BLaER1 (cell line): ENCODE data around the gene SLC25A42.
"Not testable (repeated sequence)": the region's sequence is repeated elsewhere in the genome, so short reads cannot be mapped to it uniquely, and the experiment has no call there.

Experiments used
- H3K27ac ChIP-seq: shearing (Covaris generic); formaldehyde crosslinking; 2 replicates; pipeline ENCODE4 v1.8.1; 2022
- H3K27me3 ChIP-seq: shearing (Covaris generic); formaldehyde crosslinking; 2 replicates; pipeline ENCODE4 v1.8.1; 2022
- H3K36me3 ChIP-seq: shearing (Covaris generic); formaldehyde crosslinking; 2 replicates; pipeline ENCODE4 v1.8.1; 2022
- H3K4me1 ChIP-seq: shearing (Covaris generic); formaldehyde crosslinking; 2 replicates; pipeline ENCODE4 v1.8.1; 2022
- H3K4me2 ChIP-seq: shearing (Covaris generic); formaldehyde crosslinking; 2 replicates; pipeline ENCODE4 v1.8.1; 2022
- H3K4me3 ChIP-seq: shearing (Covaris generic); formaldehyde crosslinking; 2 replicates; pipeline ENCODE4 v1.8.1; 2022
- H3K9ac ChIP-seq: shearing (Covaris generic); formaldehyde crosslinking; 2 replicates; pipeline ENCODE4 v1.8.1; 2022
- H3K9me3 ChIP-seq: shearing (Covaris generic); formaldehyde crosslinking; 2 replicates; pipeline ENCODE4 v1.8.1; 2022
- H4K20me1 ChIP-seq: shearing (Covaris generic); formaldehyde crosslinking; 2 replicates; pipeline ENCODE4 v1.8.1; 2022
- Cebpa-rat ChIP-seq: shearing (Covaris generic); IDR thresholded peaks from 2 replicates; pipeline ENCODE4 v1.8.1; 2022

SLC25A42 gene

DNA sequence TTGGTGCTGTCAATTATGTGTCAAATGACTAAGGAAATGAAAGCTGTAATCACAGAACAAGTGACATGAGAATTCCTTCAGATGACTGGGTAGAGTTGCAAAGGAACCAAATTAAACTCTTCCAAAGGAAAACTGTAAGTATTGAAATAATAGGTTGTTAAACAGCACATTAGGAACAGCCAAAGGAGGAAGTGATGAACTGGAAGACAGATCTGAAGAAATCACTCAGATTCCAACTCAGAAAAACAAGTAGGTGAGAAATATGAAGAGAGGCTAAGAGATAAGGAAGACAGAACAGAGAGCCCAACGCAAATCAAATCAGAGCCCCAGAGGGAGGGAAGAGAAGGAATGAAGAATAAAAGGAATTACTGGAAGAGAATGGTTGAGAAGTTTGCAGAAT is 59.1 kb downstream of the SLC25A42 start:
- no peak overlapping the region for H3K27ac ChIP-seq
- H3K36me3 ChIP-seq = peaks cover 83% of the 10 kb centered on the region

DNA sequence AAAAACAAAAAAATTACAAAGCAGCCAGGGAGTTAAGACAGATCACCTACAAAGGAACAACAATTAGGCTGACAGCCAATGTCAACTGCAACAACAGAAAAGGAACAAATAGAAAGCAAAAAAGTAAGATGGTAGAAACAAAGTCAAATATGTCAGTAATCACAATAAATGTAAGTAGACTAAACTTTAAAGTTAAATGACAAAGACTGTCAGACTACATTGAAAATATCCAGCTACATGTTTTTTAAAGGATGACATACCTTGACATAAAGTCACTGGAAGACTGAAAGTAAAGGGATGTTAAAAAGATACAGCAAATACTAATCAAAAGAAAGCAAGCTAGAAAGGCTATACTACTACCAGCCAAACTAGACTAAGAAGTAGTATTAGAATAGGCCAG is 59.6 kb downstream of the SLC25A42 start:
- Histone ChIP-seq H3K9me3 (peaks cover 20% of the 10 kb centered on the region), H4K20me1 (no peaks in the 10 kb centered on the region), H3K27ac (no peak overlapping the region), H3K4me1 (no peaks in the 10 kb centered on the region), H3K27me3 (no peaks in the 10 kb centered on the region), H3K9ac (no peak overlapping the region), H3K4me2 (no peak overlapping the region), H3K36me3 (peaks cover 80% of the 10 kb centered on the region), H3K4me3 (no peak overlapping the region)
- TF ChIP-seq Cebpa-rat = no peak

More for the DNA sequence above, 59.1 kb downstream of the SLC25A42 start:
- no peak for TF ChIP-seq Cebpa-rat
- H3K4me1 ChIP-seq = no peaks in the 10 kb centered on the region
- H3K27me3 ChIP-seq = no peaks in the 10 kb centered on the region
- H4K20me1 ChIP-seq = no peaks in the 10 kb centered on the region
- no peak overlapping the region for H3K4me2 ChIP-seq
- H3K4me3 ChIP-seq = no peak overlapping the region
- H3K9ac ChIP-seq = no peak overlapping the region
- H3K9me3 ChIP-seq = peaks cover 20% of the 10 kb centered on the region

DNA sequence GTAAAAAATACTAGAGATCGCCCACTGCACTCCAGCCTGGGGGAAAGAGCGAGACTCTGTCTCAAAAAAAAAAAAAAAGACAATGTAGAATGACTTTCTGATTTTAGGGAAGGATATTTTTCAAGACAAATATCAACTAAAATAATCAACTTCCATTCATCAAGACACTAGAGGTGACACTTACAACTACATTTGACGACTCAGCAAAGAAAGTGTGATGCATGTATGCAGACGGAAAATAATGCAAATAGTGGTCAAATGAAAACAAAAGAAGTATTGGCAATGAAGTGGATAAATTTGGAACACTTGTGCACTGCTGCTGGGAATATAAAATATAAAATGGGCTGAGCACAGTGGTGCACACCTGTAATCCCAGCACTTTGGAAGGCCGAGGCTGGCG is 62.3 kb downstream of the SLC25A42 start:
- TF ChIP-seq Cebpa-rat = no peak
- Histone ChIP-seq H3K27me3 (no peaks in the 10 kb centered on the region), H3K27ac (no peak overlapping the region), H3K36me3 (peaks cover 80% of the 10 kb centered on the region), H3K4me1 (no peaks in the 10 kb centered on the region), H3K4me3 (no peak overlapping the region), H4K20me1 (no peaks in the 10 kb centered on the region), H3K9ac (no peak overlapping the region), H3K9me3 (peaks cover 20% of the 10 kb centered on the region), H3K4me2 (no peak overlapping the region)

DNA sequence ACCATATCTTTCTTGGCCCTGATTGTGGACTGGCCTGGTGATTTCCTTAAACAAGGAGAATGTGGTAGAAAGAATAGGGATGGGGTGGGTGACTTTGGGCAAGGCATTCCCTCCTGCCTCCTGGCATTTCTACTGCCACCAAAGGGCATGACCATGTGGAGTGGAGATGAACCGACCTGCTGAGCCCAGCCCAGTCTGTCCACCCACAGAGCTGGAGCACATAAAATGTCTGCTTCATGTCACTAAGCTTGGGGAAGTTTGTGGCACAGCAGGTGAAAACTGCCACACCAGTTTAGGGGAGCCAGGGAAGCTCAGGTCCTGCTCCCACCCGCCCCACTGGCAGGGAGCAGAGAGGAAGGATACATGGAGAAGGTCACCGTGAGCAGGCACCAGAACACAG is 68.2 kb downstream of the SLC25A42 start:
- no peak for TF ChIP-seq Cebpa-rat
- H3K4me3 ChIP-seq = no peak overlapping the region
- H3K27ac ChIP-seq = no peak overlapping the region
- peaks cover 23% of the 10 kb centered on the region for H3K4me1 ChIP-seq
- H3K4me2 ChIP-seq = no peak overlapping the region
- no peak overlapping the region for H3K9ac ChIP-seq
- no peaks in the 10 kb centered on the region for H4K20me1 ChIP-seq
- H3K27me3 ChIP-seq = no peaks in the 10 kb centered on the region
- H3K36me3 ChIP-seq = peaks cover 64% of the 10 kb centered on the region
- peaks cover 17% of the 10 kb centered on the region for H3K9me3 ChIP-seq

DNA sequence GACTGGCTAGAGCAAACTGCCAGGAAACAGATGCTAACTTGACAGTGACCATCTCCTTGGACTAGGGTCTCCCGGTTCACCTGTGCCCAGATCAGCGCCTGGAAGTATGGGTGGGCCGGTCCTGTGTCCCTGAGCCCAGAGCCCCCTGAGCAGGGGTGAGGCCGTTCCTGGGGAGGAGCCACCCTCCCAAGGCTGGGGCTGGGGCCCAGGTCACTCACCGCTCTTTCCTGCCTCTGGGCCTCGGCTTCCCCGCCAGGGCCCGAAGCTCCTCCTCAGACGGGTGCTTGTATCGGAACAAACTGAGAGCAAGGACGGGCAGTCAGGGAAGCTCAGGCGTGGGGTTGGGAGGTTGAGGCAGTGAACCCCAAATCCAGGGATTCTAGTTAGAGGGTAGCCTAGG is 69.1 kb downstream of the SLC25A42 start:
- Histone ChIP-seq H3K27ac (no peak overlapping the region), H3K36me3 (peaks cover 58% of the 10 kb centered on the region), H3K4me1 (peaks cover 31% of the 10 kb centered on the region), H3K9me3 (peaks cover 17% of the 10 kb centered on the region), H3K4me2 (no peak overlapping the region), H3K9ac (no peak overlapping the region), H3K4me3 (no peak overlapping the region), H3K27me3 (no peaks in the 10 kb centered on the region), H4K20me1 (no peaks in the 10 kb centered on the region)
- no peak for TF ChIP-seq Cebpa-rat

DNA sequence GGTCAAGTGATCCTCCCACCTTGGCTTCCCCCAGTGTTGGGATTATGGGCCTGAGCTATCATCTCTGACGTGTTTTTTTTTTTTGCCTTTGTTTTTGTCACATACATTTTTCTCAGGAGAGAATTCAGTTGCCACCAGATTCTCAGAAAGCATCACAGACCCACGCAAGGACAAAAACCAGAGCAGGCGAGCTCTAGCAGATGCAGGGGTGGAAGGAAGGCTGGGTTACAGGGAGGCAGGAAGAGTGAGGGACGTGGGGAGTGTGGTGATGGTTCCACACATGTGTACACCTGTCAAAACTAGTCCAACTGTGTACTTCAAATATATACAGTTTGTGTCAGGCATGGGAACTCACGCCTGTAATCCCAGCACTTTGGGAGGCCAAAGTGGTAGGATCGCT is 70.2 kb downstream of the SLC25A42 start:
- peaks cover 17% of the 10 kb centered on the region for H3K9me3 ChIP-seq
- no peaks in the 10 kb centered on the region for H4K20me1 ChIP-seq
- H3K36me3 ChIP-seq = peaks cover 51% of the 10 kb centered on the region
- TF ChIP-seq Cebpa-rat = no peak
- peaks cover 31% of the 10 kb centered on the region for H3K4me1 ChIP-seq
- H3K4me2 ChIP-seq = peak overlapping the region; percentile 61
- no peak overlapping the region for H3K4me3 ChIP-seq
- H3K27me3 ChIP-seq = no peaks in the 10 kb centered on the region
- H3K9ac ChIP-seq = no peak overlapping the region
- H3K27ac ChIP-seq = no peak overlapping the region

DNA sequence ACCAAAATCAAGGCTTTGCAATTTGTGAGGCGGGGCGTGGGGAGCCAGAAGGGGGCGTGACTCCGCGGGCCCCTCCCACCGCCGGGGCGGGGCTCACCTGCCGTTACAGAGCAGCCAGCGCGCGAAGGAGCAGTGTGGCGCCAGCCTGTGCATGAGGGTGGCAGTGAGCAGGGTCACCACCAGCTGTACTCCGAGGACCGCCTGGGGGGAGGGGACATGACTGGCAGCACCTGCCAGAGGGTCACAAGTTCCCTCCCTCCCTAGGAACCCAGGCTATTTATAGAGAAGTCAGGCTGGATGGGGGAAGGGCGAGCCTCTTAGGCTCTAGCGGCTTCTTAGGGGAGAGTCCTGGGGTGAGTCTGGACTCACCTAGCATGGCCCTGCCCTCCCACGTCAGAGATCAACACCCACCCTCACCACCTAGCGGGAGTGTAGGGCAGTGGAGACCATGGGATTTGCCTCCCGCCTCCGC is 70.9 kb downstream of the SLC25A42 start:
- no peak overlapping the region for H3K4me3 ChIP-seq
- peak overlapping the region; percentile 61 for H3K4me2 ChIP-seq

DNA sequence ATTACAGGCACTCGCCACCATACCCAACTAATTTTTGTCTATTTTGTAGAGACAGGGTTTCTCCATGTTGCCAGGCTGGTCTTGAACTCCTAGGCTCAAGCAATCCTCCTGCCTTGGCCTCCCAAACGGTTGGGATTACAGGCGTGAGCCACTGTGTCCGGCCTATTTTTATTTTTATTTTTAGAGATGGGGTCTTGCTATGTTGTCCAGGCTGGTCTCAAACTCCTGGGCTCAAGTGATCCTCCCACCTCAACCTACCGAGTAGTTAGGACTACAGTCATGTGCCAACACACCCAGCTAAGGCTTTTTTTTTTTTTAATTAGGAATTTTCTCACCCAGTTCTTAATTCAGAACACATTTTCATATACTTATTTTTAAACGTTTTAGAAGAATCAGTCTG is 71.9 kb downstream of the SLC25A42 start:
- H3K27ac ChIP-seq, H3K27me3 ChIP-seq, H3K4me3 ChIP-seq, H3K4me2 ChIP-seq, H4K20me1 ChIP-seq, H3K9ac ChIP-seq: not testable (repeated sequence)
- Histone ChIP-seq H3K4me1 (peaks cover 31% of the 10 kb centered on the region), H3K36me3 (peaks cover 34% of the 10 kb centered on the region), H3K9me3 (peaks cover 17% of the 10 kb centered on the region)

More for the DNA sequence above, 70.9 kb downstream of the SLC25A42 start:
- no peak for TF ChIP-seq Cebpa-rat
- Histone ChIP-seq H3K27me3 (no peaks in the 10 kb centered on the region), H3K4me1 (peaks cover 31% of the 10 kb centered on the region), H3K9me3 (peaks cover 17% of the 10 kb centered on the region), H3K27ac (peak overlapping the region; percentile 62), H4K20me1 (no peaks in the 10 kb centered on the region), H3K9ac (no peak overlapping the region), H3K36me3 (peaks cover 44% of the 10 kb centered on the region)

DNA sequence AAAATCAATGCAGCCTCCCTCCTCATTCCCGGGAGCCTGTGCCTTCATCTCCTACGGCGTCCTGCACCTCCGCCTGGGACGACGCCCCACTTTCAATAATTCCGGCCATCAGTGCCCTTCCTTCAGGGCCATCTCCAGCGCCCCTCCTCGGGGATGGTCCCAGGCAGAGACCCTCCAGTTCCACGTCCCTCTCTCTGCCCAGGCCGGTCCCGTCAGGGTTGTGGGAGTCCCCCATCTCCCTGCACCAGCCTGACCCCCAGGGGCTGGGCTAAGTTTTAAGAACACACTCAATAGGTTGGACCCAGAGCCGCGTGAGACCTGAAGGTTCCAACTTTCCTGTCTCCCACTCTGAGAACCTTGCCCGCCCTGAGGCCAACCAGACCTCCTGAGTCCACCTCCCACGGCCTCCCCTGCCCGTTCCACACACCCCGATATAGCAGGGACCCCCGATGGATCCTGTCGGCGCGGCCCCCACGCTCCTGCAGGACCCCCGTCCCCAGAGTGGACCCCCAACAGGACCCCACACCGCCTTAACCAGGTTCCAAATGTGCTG is 73.8 kb downstream of the SLC25A42 start:
- Histone ChIP-seq H4K20me1 (no peaks in the 10 kb centered on the region), H3K9ac (peak overlapping the region; percentile 89), H3K36me3 (peaks cover 17% of the 10 kb centered on the region), H3K4me2 (peak overlapping the region; percentile 85), H3K4me3 (peak overlapping the region; percentile 79), H3K27ac (peak overlapping the region; percentile 88), H3K9me3 (peaks cover 6% of the 10 kb centered on the region), H3K27me3 (no peaks in the 10 kb centered on the region), H3K4me1 (peaks cover 31% of the 10 kb centered on the region)
- no peak for TF ChIP-seq Cebpa-rat

DNA sequence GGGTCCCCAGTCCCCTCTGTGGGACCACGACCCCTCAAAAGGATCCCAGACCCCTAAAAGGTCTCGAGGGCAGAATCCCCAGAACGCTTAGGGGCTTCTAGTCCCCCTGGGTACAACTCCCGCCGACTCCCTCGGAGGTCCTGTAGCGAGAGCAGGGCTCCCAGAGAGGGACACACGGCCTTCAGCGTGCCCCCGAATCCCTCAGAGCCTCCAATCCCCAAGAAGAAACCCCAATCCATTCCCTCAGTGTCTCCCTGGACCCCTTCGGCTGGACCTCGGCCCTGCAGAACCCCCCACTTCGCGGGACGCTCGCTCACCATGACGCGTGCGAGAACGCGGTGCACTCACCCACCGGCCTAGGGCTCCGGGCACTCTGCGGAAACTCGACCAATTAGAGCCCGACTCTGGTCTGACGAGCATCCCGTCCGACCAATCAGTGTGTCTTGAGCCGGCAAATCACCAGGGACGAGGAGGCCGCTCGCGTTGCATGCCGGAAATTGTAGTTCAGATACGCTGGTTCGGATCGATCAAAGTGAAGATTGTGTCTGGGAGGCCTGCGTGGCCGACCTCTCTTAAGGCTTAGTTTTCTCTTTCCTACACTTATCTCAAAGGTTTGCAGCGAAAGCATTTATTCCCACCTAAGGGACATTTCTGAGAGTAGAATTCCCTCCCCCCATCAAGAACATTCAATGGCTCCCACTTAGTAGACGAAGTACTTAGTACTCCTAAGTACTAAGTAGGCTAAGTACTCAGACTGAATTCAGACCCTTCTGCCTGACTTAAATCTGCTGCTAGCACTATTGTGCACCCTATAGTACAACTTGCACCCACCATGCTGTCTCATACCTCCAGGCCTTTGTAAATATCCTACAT is 74.6 kb downstream of the SLC25A42 start, which contains the start of gene TMEM161A:
TMEM161A (minus strand) TSS at position 370 of the 873 bp plus-strand sequence; CDS start at position 320, 50 bp downstream.
- H3K4me3 ChIP-seq = peak within 1 kb of the TSS; percentile 79
- peak within 1 kb of the TSS; percentile 88 for H3K27ac ChIP-seq
- H3K9me3 ChIP-seq = no peaks in the 10 kb centered on the region
- no peak for TF ChIP-seq Cebpa-rat
- peaks cover 10% of the 10 kb centered on the region for H3K36me3 ChIP-seq
- peak within 1 kb of the TSS; percentile 89 for H3K9ac ChIP-seq
- H3K4me2 ChIP-seq = peak within 1 kb of the TSS; percentile 85
- H4K20me1 ChIP-seq = no peaks in the 10 kb centered on the region
- H3K4me1 ChIP-seq = peaks cover 32% of the 10 kb centered on the region
- H3K27me3 ChIP-seq = no peaks in the 10 kb centered on the region
